Keratinocyte (primary cell): ENCODE data around the gene TPCN2. TPM values are rescaled to one million over a fixed set of nuclear protein-coding genes. Genes with fewer than 3 reads are reported as not detected.

Source experiments
- DNase-seq: peaks from one replicate; pipeline ENCODE4 v3.0.0-alpha.2; 2011; ENCODE audit warnings: low read depth, missing footprints, low spot score
- FAIRE-seq: peaks from 2 replicates; lab custom pipeline; 2011; peaks lifted over from hg19 to GRCh38; lab: Jason Lieb, UNC
- H2AFZ ChIP-seq: 2 replicates; pipeline ENCODE4 v1.6.0; 2012; ENCODE audit warnings: low read length, control low read depth, inconsistent platforms; ENCODE audit not compliant: control insufficient read depth
- H3K27ac ChIP-seq: 2 replicates; pipeline ENCODE4 v1.5.1; 2011; ENCODE audit warnings: low read length; ENCODE audit not compliant: control insufficient read depth, insufficient read depth
- H3K27me3 ChIP-seq: 3 replicates; pipeline ENCODE4 v1.6.0; 2011; ENCODE audit warnings: low read length; ENCODE audit not compliant: control insufficient read depth, insufficient read depth; ENCODE audit errors: extremely low read depth
- H3K36me3 ChIP-seq, 2 experiments: 2 replicates in 1 of 2; 3 replicates in 1 of 2; pipeline ENCODE4 v1.5.1; 2011; ENCODE audit warnings: low read length in 2 of 2, mild to moderate bottlenecking in 1 of 2; ENCODE audit not compliant: control insufficient read depth in 2 of 2, insufficient read depth in 2 of 2; ENCODE audit errors: extremely low read depth in 1 of 2
- H3K4me1 ChIP-seq: 3 replicates; pipeline ENCODE4 v1.5.1; 2011; ENCODE audit warnings: low read length; ENCODE audit not compliant: control insufficient read depth, insufficient read depth; ENCODE audit errors: extremely low read depth
- H3K4me2 ChIP-seq: 3 replicates; pipeline ENCODE4 v1.6.0; 2011; ENCODE audit warnings: low read depth, low read length; ENCODE audit not compliant: control insufficient read depth, insufficient read depth; ENCODE audit errors: extremely low read depth
- H3K4me3 ChIP-seq, 3 experiments: fragments of 200-600 bp in 1 of 3; sonication (generic) in 1 of 3; 2 replicates in 2 of 3; 3 replicates in 1 of 3; pipeline ENCODE4 v1.5.1; 2011 to 2016; ENCODE audit warnings: low read length in 3 of 3, mild to moderate bottlenecking in 3 of 3, control low read depth in 2 of 3, inconsistent platforms in 1 of 3, low read depth in 1 of 3, mixed read lengths in 1 of 3, mixed run types in 1 of 3, moderate library complexity in 1 of 3; ENCODE audit not compliant: control insufficient read depth in 2 of 3, insufficient read depth in 2 of 3; ENCODE audit errors: extremely low read depth in 1 of 3
- H3K79me2 ChIP-seq: 2 replicates; pipeline ENCODE4 v1.6.0; 2012; ENCODE audit warnings: low read length; ENCODE audit not compliant: control insufficient read depth, insufficient read depth
- H3K9ac ChIP-seq: 3 replicates; pipeline ENCODE4 v1.6.0; 2011; ENCODE audit warnings: low read length; ENCODE audit not compliant: control insufficient read depth, insufficient read depth; ENCODE audit errors: extremely low read depth
- H3K9me1 ChIP-seq: 3 replicates; pipeline ENCODE4 v1.6.0; 2011; ENCODE audit warnings: low read length; ENCODE audit not compliant: control insufficient read depth, insufficient read depth; ENCODE audit errors: extremely low read depth
- H3K9me3 ChIP-seq: 2 replicates; pipeline ENCODE4 v1.5.1; 2012; ENCODE audit warnings: low read depth, low read length; ENCODE audit not compliant: control insufficient read depth
- H4K20me1 ChIP-seq: 3 replicates; pipeline ENCODE4 v1.6.0; 2011; ENCODE audit warnings: low read length; ENCODE audit not compliant: control insufficient read depth, insufficient read depth; ENCODE audit errors: extremely low read depth
- CTCF ChIP-seq, 3 experiments: IDR thresholded peaks in 1 of 3; conservative IDR thresholded peaks in 1 of 3; optimal IDR thresholded peaks in 1 of 3; 2 replicates in 2 of 3; 3 replicates in 1 of 3; pipeline versions ENCODE3 to v1.5.1; 2011; ENCODE audit warnings: low read length in 3 of 3, mild to moderate bottlenecking in 3 of 3, moderate library complexity in 2 of 3, control low read depth in 1 of 3, inconsistent platforms in 1 of 3; ENCODE audit not compliant: insufficient read depth in 2 of 3; ENCODE audit errors: extremely low read depth in 1 of 3
- EZH2 ChIP-seq: IDR thresholded peaks from one replicate; pipeline ENCODE4 v1.6.1; 2012; ENCODE audit warnings: inconsistent platforms, mild to moderate bottlenecking, low read length, moderate library complexity
- dilution Hi-C: fragments of 300-500 bp; cut with MboI; formaldehyde crosslinking; loops from one replicate; pipeline ENCODE4 v1.7.0; 2020; ENCODE audit warnings: low sequenced_read_pairs; ENCODE audit not compliant: extremely low pct_ligation_motif_present
- polyA plus RNA-seq, 5 experiments: library from polyadenylated mRNA; depleted of rRNA in 3 of 5; stranded (reverse) in 3 of 5; stranded (forward) in 1 of 5; unstranded in 1 of 5; fragments of >200 nt; gene quantifications; 1 replicate in 1 of 5; 2 replicates in 3 of 5; 3 replicates in 1 of 5; pipeline versions ENCODE4 v1.2.1 to v1.2.3, GENCODE V29; 2011 to 2012; ENCODE audit warnings: missing spikeins in 2 of 5, low read depth in 1 of 5, low replicate concordance in 1 of 5

TPCN2 gene
- polyA plus RNA-seq, 1 donor (not counting 4 experiments of a cell fraction or from before 2014, with no cell fraction given) = 7.7 TPM

GRCh38 chr11:69151836-69152235 lies 103.1 kb downstream of the TPCN2 start:
- H2AFZ ChIP-seq = no peak overlapping the region
- H3K27ac ChIP-seq = no peak overlapping the region
- DNase-seq (no peak), FAIRE-seq (no peak)
- H3K4me3 ChIP-seq = no peak overlapping the region
- H3K79me2 ChIP-seq = no peaks in the 10 kb centered on the region
- H3K4me2 ChIP-seq = no peak overlapping the region
- no peaks in the 10 kb centered on the region for H4K20me1 ChIP-seq
- no peaks in the 10 kb centered on the region for H3K4me1 ChIP-seq
- no peaks in the 10 kb centered on the region for H3K36me3 ChIP-seq
- no peaks in the 10 kb centered on the region for H3K9me3 ChIP-seq
- H3K27me3 ChIP-seq = peaks cover 4% of the 10 kb centered on the region
- no peak for TF ChIP-seq CTCF (optimal IDR thresholded peaks at IDR 0.05 in 1 of 3, IDR thresholded peaks at IDR 0.05 in 1 of 3, conservative IDR thresholded peaks at IDR 0.05 in 1 of 3; ENCODE audit: extremely low read depth in 1 of 3, insufficient read depth in 2 of 3, low read length in 3 of 3)
- TF ChIP-seq EZH2 = no peak
- no peak overlapping the region for H3K9ac ChIP-seq
- dilution Hi-C loops = no loop called here
- H3K9me1 ChIP-seq = no peaks in the 10 kb centered on the region

- DNase-seq = no peak
- H4K20me1 ChIP-seq = no peaks in the 10 kb centered on the region
- H3K79me2 ChIP-seq = no peaks in the 10 kb centered on the region
- no peak for FAIRE-seq
- no peaks in the 10 kb centered on the region for H3K36me3 ChIP-seq
- H2AFZ ChIP-seq = no peak overlapping the region
- H3K27me3 ChIP-seq = peaks cover 9% of the 10 kb centered on the region
- H3K9me3 ChIP-seq = no peaks in the 10 kb centered on the region
- no peak for TF ChIP-seq CTCF (optimal IDR thresholded peaks at IDR 0.05 in 1 of 3, IDR thresholded peaks at IDR 0.05 in 1 of 3, conservative IDR thresholded peaks at IDR 0.05 in 1 of 3; ENCODE audit: extremely low read depth in 1 of 3, insufficient read depth in 2 of 3, low read length in 3 of 3)
- TF ChIP-seq EZH2 = no peak
- H3K4me2 ChIP-seq = no peak overlapping the region
- H3K9me1 ChIP-seq = no peaks in the 10 kb centered on the region
- H3K9ac ChIP-seq = no peak overlapping the region
- H3K4me1 ChIP-seq = no peaks in the 10 kb centered on the region
- no peak overlapping the region for H3K4me3 ChIP-seq
- no peak overlapping the region for H3K27ac ChIP-seq
- dilution Hi-C loops = no loop called here
These were observed 104.1 kb downstream of the TPCN2 start for GRCh38 chr11:69152733-69153421.
